ENCODE results near the gene UNC45A.
"Not testable (repeated sequence)": the region's sequence is repeated elsewhere in the genome, so short reads cannot be mapped to it uniquely, and the experiment has no call there.

UNC45A gene

DNA sequence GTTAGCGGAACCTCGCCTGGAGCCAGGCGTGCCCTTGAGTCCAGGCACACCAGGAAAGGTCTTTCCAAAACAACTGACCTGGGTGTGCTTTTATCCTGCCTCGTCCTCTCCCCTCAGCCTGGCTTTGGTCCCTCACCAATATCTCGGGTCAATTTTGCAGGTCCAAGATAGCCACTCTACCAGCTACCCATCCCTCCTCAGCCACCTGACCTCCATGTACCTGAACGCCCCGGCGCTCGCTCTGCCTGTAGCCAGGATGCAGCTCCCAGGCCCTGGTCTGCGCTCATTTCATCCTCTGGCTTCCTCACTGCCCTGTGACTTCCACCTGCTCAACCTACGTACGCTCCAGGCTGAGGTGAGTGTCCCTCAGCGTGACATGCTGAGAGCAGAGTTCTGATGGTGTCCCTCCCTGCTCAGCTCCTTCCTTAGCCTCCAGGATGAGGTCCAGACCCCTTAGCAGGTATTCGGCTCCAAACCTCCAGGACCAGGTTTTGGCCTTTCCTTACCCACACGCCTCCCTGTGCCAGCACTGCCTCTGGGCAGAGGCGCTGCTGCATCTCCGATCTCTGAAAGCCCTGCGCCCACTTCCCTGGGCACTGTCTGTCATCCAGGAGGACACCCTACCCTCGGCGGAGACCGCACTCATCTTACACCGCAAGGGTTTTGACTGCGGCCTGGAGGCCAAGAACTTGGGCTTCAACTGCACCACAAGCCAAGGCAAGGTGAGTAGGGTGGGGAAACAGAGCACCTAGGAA is 16.9 kb upstream of the UNC45A start:
- no peak for DNase-seq (ENCODE audit: low read depth in 2 of 2)

DNA sequence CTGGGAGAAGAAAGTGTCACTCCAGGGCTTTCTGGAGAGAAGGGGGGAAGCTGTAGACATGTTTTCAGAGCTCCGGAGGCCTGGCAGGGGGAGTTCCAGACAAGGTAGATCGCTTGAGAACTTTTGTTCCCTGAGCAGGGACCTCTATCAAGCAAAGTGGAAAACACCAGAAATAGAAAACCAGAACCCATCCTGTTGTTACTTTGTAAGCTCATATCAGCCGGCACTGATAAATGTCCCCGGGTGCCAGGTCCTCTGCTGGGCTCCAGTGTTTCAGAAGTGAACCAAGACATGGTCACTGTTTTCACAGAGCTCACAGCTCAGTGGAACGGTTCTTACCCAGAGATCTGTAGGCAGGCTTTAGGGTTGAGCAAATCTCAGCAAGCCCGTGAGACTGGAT is 16.2 kb upstream of the UNC45A start:
- DNase-seq (ENCODE audit: low read depth in 2 of 2), result no peak

DNA sequence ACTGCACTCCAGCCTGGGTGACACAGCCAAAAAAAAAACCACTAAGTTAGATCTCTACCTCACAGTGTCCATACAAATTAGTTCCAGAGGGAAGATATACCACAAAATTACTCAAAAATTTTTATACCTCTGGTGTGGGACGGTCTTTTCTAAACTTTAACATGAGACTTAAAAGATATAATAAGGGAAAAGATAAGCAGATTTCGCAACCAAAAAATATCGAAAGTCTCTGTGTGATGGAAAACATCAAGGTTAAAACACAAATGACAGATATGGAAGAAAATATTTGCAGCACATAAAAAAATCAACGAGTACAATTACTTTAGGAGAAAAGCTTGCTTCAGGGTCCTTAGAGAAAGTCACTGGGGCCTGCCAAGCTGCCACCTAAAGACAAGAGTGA is 13.2 kb upstream of the UNC45A start:
- DNase-seq (ENCODE audit: low read depth in 2 of 2), result no peak

DNA sequence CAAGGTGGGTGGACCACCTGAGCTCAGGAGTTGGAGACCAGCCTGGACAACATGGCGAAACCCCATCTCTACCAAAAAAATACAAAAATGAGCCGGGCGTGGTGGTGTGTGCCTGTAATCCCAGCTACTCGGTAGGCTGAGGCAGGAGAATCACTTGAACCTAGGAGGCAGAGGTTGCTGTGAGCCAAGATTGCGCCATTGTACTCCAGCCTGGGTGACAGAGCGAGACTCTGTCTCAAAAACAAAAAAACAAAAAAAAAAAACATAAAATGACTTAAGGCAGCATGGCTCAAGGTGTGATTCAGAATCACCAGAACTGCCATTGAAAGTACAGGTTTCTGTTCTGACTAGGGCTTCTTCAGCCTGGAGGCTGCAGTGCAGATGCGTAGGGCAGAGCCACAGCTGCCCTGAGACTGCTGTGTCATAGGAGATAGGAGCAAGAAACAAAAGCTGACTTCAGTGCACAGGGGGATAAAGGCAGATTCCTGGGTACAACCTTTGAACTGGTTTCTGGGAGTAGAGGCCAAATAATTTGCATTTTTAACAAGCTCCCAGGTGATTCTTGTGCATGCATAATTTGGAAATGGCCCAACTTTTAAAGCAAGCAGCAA is 12.3 kb upstream of the UNC45A start:
- DNase-seq (ENCODE audit: low read depth in 2 of 2), result not testable (repeated sequence)

DNA sequence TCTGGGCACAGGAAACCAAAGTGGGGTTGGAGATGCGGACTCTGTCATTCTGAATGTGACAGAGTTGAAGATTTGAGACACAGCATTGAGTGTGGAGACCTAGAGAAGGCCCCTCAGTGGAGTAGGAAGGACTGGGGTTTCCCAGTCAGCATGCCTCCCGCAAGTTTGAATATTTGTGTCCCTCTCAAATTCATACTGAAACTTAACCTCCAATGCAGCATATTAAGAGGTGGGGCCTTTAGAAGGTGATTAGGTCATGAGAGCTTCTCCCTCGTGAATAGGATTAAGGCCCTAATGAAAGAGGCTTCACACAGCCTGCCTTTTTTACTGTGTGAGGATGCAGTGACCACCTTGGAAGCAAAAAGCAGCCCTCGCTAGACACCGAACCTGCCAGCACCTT is 10.7 kb upstream of the UNC45A start:
- no peak for DNase-seq (ENCODE audit: low read depth in 2 of 2)

DNA sequence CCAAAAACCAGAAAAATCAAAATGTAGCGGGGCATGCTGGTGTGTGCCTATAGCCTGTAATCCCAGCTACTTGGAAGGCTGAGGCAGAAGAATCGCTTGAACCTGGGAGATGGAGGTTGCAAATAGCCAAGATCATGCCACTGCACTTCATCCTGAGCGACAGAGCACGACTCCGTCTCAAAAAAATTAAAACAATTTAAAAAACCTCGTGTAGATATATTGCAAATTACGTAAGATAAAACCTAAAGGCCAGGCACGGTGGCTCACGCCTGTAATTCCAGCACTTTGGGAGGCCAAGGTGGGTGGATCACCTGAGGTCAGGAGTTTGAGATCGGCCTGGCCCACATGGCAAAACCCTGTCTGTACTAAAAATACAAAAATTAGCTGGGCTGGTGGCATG is 8.3 kb upstream of the UNC45A start:
- not testable (repeated sequence) for DNase-seq (ENCODE audit: low read depth in 2 of 2)

DNA sequence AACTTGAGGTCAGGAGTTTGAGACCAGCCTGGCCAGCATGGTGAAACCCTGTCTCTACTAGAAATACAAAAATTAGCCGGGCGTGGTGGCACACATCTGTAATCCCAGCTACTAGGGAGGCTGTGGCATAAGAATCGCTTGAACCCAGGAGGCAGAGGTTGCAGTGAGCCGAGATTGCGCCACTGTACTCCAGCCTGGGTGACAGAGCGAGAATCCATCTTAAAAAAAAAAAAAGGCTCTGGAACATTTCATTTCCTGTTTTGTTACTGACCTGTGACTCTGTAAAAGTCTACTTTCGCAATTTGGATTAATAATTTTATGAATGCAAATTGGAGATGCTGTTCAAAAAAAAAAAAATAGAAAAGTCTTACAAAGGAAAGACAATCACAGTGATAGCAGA is 7.0 kb upstream of the UNC45A start:
- DNase-seq (ENCODE audit: low read depth in 2 of 2), result not testable (repeated sequence)

DNA sequence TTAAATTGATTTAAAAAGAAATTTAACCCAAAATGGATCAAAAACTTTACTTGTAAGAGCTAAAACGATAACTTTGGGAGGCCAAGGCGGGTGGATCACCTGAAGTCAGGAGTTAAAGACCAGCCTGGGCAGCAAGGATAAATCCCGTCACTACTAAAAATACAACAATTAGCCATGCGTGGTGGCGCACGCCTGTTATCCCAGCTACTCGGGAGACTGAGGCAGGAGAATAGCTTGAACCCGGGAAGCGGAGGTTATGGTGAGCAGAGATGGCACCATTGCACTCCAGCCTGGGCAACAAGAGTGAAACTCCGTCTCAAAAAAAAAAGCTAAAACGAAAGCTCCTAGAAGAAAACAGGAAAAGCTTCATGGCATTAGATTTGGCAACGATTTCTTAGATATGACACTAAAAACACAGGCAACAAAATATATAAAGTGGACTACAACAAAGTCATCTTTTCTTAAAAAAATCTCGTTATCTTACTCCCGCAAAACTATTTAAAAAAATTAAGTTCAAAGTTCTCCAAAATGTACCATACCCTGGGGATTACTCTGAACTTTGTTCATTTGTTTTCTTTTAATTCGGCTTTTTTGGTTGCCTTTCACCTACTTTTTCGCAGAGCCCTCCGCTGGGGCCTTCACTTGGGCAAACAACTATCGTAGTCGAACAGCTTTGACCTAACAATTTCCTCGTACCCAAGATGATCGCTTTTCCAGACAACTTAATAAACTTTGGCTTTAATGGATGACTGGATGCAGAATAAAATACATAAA is 5.7 kb upstream of the UNC45A start:
- no peak for DNase-seq (ENCODE audit: low read depth in 2 of 2)

DNA sequence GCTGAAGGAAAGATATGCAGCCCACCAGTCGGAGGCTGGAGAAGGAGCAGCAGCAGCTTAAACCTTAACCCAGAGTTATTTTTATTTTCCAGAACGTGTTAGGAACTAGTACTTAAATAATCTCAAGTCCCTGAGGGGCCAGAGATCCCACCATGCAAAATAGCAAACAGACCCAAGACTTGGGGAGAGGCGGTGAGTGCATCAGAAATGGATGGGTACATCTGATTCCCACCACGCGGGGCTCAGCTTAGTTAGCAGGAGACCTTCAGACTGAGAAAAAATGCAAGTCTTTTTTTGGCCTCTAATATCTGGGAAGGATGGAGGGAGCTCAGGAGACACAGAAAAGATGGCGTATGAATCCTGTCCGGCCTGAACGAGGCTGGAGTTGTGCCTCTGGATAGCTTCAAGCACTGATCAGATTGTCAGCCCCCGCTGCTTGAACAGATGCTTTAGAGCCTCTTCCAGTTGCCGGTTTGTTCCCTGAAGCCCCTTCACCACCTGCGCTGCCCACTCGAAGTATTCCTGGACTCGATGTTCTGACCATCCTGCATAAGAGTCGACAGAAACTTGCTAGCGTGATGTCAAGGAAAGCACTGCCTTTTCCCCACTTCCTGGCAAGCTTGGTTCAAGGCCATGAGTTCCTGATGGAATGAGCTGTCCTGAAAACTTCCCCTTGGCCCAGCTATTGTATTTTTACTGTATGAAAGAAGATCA is 4.1 kb upstream of the UNC45A start:
- DNase-seq (ENCODE audit: low read depth in 2 of 2), result no peak

DNA sequence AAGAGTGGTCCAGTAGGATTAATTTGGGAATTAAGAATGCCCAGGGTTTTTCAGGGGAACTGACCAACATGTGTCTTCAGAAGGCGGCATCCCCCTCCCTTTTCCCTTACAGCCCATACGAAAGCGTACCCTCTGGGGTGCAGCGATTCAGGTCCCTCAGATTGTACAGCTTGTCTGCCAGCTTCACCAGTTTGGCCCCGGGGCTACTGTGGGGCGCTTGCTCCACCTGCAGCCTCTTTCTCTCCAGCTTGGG is 3.6 kb upstream of the UNC45A start:
- DNase-seq (ENCODE audit: low read depth in 2 of 2), result no peak

DNA sequence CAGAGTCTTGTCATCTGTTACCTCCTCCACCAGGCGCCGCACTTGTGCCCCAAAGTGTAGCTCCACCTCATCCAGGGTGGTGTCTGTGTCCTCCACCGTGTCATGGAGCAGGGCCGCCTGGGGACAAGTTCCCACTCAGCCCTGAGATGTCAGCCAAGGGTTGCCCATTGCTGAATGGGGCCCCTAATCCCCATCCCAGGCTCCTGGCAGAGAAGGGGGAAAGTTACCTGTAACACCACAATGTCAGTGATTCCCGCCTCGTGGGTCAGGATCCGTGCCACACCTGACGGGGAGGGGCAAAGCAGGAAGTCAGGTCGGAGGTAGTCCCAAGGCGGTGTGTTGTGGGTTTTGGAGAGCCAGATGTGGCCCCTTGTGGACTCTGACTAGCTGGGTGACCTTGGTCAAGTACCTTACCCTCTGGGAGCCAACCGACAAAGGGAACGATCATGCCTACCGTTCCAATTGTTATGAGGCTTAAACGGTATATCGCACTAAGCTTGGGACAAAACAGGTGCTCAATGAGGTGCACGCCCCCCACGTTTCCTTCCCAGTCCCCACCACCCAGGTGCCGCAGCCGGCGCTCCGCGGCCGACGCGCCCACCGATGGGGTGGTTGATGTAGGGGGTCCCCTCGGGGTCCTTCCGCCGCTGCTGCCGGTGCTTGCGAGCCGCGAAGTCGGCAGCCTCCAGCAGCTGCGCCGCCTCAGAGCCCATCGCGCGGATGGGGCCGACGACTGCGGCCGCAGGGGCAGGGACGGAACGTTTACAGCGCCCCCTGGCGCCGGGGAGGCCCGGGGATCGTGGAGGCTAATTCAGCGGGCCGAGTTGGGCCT is 3.0 kb upstream of the UNC45A start, which contains the start of gene HDDC3:
HDDC3 (minus strand) TSS at position 722 of the 832 bp plus-strand sequence; CDS start at position 713, 9 bp downstream.
- DNase-seq (ENCODE audit: low read depth in 2 of 2), result peak; percentile 74 to 93

DNA sequence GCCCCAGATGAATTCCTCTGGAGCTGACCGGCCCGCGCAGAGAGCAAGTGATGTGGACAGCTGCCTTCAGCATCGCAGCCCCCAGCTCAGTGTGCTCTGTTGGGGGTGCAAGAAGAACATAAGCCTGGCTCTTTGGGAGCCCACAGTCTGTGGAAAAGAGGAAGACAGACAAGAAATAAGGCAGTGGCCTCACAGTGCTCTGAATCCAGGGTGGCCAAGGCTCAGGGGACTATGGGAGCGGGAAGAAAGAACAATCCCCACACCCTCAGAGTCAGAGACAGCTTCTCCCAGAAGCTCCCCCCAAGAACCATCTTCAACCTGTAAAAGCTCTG is 2.5 kb upstream of the UNC45A start:
- no peak for DNase-seq (ENCODE audit: low read depth in 2 of 2)

DNA sequence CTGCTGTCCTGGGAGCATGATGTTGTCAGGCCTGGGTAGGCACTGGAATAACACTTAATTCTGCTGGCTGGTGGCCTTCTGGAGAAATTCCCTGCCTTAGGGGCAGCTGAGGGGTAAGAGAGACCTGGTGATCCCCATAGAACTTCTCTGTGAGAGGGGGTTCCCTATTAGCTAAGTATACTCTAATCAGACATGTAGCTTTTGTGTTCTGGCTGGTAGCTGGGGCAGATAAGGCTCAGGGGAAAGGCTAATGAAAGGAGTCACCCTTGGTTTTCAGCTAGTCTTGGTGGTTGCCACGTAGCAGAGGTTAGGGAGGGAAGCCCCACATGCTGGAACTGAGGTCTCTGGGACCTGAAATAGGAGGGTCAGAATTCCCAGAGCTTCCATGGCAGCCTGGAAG is 1.8 kb upstream of the UNC45A start:
- DNase-seq (ENCODE audit: low read depth in 2 of 2), result no peak

DNA sequence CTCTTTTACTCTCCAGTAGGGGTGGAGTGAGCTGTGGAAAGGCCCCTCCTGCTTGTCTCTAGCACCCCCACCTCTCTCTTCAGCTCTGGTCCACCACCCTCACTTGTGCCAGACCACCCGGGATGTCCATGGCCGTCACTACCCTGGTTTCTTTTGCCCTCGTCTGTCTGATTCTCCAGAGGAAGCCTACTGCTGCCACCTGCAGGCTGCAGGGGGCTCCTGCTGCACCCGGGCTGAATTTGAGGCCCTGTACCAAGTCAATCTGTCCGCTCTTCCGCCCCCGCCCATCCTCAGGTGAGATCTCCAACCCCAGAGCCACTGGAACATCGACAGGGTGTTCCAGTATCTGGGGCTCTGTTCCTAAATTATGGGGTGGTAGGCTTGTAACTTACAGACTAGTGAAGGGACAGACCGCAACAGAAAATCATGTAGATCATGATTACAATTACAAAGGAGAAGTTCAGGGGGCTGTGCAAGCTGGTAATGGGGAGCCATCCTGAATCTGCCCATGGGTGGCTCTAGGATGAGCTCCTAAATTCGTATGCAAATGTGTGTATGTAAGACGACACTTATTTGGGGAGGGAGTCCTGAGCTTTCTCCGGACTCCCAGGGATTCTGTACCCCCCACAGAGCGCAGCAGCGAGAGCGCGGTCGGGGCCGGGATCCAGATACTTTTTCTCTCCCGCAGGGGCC is 683 bp upstream of the UNC45A start:
- peak; percentile 60 to 72 for DNase-seq (ENCODE audit: low read depth in 2 of 2)

DNA sequence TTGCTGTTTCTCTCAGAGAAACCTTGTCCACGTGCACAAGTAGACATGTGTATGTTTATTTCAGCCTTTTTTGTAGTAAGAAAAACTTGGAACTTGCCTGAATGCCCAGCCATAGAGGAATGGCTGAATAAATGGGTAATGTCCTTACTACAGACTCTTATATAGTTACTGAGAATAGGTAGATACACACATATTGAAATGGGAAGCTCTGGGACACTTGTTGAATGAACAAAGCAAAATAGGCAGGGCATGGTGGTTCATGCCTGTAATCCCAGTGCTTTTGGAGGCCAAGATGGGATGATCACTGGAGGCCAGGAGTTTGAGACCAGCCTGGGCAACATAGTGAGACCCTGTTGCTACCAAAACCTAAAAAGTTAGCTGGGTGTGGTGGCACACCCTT is 1.7 kb downstream of the UNC45A start:
- DNase-seq (ENCODE audit: low read depth in 2 of 2), result no peak

DNA sequence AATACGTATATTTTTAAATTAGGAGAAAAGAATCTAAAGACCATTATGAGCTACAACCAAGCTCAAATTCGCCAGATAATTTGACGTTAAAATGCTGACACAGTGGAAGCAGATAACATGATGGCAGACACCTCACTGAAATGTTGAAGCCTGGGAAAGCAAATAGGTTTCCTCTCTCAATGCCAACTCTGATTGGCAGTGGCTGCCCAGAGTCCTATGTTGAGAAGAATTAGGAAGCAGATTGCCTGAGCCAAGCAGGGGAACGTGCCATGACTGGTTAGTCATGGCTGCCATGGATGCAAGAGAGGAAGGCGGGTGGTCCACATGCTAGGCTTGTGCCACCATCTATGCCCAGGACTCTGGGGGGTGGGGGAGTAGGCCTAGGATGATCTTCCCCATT is 3.2 kb downstream of the UNC45A start:
- no peak for DNase-seq (ENCODE audit: low read depth in 2 of 2)

DNA sequence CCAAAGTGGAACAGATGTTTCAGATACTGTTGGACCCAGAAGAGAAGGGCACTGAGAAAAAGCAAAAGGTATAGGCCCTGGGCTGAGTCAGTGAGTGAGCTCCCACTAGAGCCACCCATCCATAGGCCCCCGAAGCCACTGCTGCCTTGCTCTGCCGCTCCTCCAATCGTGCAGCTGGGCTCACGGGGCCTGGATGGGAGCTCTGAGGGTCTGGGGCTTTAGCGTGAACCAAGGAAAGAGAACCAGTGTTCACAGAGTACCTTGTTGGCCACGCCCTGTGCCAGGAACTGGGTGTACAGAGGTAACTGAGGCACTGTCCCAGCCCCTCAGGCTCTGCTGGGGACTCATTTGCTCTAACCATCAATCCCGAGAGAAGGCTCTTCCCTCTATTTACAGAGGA is 4.7 kb downstream of the UNC45A start:
- DNase-seq (ENCODE audit: low read depth in 2 of 2), result no peak

DNA sequence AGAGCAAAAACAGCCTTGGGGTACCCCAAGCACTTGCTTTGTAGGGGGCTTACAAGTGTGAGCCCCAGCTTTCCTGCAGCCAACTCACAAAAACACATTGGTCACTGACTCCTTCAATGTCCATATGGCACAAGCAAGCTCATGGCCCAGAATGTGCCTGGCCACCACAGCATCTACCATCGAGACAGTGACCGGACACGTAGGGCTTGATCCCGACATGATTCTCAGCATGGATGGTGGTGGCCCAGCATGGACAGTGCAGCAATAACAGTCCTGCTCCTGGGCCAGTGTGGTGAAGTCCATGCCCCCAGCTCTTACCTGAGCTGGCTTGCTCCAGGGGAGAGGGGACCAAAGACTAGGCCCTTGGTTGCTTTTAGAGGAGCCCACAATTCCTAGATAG is 6.0 kb downstream of the UNC45A start:
- DNase-seq (ENCODE audit: low read depth in 2 of 2), result no peak

DNA sequence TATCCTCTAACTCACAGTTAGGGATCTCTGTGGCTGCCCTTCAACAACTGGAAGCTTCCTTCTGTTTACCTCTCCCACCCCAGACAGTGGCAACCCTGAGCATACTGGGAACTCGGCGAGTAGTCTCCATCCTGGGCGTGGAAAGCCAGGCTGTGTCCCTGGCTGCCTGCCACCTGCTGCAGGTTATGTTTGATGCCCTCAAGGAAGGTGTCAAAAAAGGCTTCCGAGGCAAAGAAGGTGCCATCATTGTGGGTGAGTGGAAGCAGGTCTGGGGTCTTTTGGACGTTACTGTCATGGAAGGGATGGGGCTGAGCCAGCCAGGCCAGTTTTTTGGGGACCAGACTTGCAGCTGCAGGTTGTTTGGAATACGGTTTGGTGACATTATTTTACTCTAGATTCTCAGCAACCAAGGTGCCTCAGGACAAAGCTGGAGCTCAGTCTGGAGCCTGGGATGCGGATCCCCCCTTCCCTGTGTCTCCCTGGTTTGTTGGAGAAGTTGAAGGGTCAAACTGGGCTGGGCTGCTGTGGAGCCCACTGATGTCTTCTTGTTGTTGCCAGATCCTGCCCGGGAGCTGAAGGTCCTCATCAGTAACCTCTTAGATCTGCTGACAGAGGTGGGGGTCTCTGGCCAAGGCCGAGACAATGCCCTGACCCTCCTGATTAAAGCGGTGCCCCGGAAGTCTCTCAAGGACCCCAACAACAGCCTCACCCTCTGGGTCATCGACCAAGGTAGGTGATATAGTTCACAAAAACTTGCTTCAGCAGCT is 7.5 kb downstream of the UNC45A start:
- DNase-seq (ENCODE audit: low read depth in 2 of 2), result no peak

DNA sequence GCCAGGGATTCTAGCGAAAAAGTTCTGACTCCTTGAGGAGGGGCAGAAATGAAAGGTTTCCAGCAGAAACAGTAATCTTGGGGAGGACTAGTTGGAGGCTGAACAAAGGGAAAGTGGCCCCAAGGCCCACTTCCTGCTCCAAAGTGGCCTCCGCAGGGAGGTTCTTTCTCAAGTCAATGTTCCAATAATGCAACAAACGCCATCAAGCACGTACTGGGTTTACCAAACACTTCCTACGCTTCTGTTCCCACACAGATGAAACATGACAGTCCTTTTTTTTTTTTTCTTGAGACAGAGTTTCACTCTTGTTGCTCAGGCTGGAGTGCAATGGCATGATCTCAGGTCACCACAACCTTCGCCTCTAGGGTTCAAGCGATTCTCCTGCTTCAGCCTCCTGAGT is 10.0 kb downstream of the UNC45A start:
- DNase-seq (ENCODE audit: low read depth in 2 of 2), result no peak
